Body of pancreas (tissue), 4 donors: ENCODE results near the gene NUP93.

ENCODE experiments used
- POLR2A ChIP-seq, 3 donors: fragments of 450-650 bp; IDR thresholded peaks; one replicate each; pipeline ENCODE4 v1.6.1; 2016; ENCODE audit warnings: antibody characterized with exemption in 3 of 3, mild to moderate bottlenecking in 2 of 3
- TF ChIP-seq, protein P1 (sequence below), 7 experiments: fragments of 450-650 bp in 4 of 7; fragments of 200-600 bp in 3 of 7; sonication (generic) in 3 of 7; IDR thresholded peaks; one replicate each; pipeline ENCODE4 v1.5.1; 2016 to 2019; ENCODE audit warnings: antibody characterized with exemption in 7 of 7

DNA sequence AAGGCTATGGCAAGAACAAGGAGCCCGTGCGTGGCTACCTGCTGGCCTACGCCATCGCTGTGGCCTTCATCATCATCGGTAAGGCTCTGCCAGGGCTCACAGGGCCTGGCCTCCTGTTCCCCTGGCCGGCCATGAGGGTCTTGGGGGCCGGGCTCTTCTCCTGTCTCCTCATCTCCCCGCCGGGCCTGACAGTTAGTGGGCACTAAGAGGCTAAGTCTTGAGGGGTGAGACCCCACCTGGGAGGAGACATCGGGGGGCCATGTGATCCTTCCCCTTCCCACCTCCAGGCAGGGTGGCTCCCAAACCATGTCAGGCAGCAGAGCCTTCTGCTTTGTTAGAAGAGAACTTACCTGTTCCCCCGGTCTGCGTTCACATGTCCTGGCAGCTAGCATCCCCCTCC lies 150.2 kb downstream of the NUP93 start:
- TF ChIP-seq, protein P1, sequence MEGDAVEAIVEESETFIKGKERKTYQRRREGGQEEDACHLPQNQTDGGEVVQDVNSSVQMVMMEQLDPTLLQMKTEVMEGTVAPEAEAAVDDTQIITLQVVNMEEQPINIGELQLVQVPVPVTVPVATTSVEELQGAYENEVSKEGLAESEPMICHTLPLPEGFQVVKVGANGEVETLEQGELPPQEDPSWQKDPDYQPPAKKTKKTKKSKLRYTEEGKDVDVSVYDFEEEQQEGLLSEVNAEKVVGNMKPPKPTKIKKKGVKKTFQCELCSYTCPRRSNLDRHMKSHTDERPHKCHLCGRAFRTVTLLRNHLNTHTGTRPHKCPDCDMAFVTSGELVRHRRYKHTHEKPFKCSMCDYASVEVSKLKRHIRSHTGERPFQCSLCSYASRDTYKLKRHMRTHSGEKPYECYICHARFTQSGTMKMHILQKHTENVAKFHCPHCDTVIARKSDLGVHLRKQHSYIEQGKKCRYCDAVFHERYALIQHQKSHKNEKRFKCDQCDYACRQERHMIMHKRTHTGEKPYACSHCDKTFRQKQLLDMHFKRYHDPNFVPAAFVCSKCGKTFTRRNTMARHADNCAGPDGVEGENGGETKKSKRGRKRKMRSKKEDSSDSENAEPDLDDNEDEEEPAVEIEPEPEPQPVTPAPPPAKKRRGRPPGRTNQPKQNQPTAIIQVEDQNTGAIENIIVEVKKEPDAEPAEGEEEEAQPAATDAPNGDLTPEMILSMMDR (IDR thresholded peaks at IDR 0.05): no peak
- TF ChIP-seq POLR2A (IDR thresholded peaks at IDR 0.05): no peak
